HG03045 (cell line): Measurements from ENCODE around the gene AGRN.
"Not testable (repeated sequence)": the region's sequence is repeated elsewhere in the genome, so short reads cannot be mapped to it uniquely, and the experiment has no call there.

Experiments
- ATAC-seq: cut with Tn5 transposase; IDR thresholded peaks from one replicate; pipeline ENCODE4 v1.9.1; 2021; ENCODE audit warnings: mild to moderate bottlenecking, moderate library complexity; ENCODE audit not compliant: unreplicated experiment

AGRN gene

DNA sequence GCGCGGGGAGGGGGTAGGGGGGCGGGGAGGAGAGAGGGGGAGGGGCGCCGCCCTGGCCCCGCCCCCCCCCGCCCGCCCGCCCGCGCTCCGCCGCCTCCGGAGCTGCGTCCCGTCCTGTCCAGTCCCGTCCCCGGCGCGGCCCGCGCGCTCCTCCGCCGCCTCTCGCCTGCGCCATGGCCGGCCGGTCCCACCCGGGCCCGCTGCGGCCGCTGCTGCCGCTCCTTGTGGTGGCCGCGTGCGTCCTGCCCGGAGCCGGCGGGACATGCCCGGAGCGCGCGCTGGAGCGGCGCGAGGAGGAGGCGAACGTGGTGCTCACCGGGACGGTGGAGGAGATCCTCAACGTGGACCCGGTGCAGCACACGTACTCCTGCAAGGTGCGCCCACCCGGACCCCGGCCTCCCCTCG lies at the start of gene AGRN:
Gene AGRN, plus strand, starts transcription at position 121 of the 405 bp plus-strand sequence. Its CDS starts 53 bp downstream, at position 174.
- peak; percentile 31 for ATAC-seq

DNA sequence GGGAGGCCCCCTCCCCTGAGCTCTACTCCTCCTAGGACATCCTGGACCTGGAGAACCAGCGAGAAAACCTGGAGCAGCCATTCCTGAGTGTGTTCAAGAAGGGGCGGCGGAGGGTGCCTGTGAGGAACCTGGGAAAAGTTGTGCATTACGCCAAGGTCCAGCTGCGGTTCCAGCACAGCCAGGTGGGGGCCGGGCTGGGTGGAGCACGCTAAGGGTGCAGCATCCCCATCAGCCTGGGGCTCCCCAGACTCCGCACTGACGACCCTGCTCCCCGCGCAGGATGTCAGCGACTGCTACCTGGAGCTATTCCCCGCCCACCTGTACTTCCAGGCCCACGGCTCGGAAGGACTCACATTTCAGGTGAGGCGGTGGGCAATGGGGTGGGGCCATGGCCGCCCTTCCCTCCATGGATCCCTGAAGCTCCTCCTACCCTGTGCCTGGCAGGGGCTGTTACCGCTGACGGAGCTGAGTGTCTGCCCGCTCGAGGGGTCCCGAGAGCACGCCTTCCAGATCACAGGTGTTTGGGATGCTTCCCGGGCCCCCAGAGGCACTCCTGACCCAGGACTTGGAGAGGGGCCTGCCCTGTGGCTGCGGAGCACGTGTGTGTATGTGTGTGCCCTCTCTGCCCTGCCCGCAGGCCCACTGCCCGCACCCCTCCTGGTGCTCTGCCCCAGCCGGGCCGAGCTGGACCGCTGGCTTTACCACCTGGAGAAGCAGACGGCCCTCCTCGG lies 49.5 kb upstream of the AGRN start:
- no peak for ATAC-seq

DNA sequence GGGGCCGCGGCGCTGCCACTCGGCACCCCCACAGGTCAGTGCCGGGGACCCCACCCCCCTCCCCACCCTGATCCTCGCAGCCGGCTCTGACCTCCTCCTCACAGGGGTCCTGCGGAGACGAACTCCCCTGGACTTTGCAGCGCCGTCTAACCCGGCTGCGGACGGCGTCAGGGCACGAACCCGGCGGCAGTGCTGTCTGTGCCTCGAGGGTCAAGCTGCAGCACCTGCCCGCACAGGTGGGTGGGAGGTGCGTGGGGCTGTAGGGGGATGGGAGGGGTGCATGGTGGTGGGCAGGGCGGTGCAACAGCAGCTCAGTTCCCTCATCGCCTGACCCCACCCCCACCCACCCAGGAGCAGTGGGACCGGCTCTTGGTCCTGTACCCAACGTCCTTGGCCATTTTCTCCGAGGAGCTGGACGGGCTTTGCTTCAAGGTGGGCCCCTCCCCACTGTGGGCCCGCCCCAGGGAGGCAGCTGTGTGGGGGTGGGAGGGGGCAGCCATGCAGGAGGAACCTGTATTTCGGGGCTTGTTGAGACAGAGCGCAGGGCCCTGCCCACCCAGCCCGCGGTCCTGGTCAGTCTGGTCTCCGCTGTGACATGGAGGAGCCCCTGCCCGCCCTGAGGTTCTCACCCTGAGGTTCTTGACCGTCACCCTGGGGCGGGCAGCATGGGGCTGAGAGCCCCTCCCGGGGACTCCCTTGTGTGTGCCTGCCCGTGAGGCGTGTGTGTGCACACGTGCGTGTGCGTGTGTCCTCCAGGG lies 48.8 kb upstream of the AGRN start:
- no peak for ATAC-seq

DNA sequence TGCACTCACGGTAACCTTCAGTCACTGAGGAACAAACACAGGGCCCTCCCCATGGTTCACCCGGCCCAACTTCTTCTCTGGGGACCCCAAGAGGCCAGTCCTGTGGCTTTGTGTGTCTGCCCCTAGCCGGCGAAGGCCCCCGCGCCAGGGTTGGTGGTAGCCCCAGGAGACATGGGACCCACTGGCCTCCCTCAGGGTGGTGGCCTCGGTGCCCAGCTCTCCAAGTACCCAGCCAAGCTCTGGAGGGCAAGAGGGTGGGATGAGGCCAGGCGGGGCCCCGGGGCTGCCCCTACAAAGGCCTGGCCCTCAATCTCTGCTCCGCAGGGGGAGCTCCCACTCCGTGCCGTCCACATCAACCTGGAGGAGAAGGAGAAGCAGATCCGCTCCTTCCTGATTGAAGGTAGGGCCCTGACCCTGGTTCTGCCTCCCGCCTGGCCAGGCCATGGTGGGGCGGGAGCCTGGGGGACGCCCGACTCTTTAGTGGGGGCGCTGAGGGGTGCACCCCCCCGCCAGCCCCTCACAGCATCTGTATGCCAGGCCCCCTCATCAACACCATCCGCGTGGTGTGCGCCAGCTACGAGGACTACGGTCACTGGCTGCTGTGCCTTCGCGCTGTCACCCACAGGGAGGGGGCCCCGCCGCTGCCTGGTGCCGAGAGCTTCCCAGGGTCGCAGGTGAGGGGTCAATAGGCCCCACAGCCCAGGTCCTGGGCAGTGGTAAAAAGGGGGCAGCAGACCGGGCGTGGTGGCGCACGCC lies 48.0 kb upstream of the AGRN start:
- ATAC-seq: no peak

DNA sequence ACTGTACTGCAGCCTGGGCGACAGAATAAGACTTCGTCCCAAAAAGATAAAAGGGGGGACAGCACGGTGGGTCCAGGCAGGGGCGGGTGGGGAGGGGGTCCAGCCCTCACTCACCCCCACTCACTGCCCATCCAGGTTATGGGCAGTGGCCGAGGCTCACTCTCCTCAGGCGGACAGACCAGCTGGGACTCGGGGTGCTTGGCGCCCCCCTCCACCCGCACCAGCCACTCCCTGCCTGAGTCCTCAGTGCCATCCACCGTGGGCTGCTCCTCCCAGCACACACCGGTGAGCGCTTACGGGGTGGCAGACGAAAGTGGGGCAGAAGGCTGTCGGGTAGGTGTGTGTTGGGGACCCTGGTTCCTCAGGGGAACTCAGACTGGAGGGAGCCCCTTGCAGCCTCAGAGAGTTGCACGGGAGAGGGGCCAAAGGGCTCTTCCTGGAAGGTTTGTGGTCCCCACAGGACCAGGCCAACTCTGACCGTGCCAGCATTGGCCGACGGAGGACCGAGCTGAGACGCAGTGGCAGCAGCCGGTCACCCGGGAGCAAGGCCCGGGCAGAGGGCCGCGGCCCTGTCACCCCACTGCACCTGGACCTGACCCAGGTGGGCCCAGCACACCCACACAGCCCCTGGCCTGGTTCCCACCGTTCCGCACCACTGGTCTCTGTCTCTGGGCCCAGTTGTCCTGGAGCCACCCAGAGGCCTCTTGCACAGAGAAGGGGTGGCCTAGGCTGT lies 47.0 kb upstream of the AGRN start:
- ATAC-seq: no peak

DNA sequence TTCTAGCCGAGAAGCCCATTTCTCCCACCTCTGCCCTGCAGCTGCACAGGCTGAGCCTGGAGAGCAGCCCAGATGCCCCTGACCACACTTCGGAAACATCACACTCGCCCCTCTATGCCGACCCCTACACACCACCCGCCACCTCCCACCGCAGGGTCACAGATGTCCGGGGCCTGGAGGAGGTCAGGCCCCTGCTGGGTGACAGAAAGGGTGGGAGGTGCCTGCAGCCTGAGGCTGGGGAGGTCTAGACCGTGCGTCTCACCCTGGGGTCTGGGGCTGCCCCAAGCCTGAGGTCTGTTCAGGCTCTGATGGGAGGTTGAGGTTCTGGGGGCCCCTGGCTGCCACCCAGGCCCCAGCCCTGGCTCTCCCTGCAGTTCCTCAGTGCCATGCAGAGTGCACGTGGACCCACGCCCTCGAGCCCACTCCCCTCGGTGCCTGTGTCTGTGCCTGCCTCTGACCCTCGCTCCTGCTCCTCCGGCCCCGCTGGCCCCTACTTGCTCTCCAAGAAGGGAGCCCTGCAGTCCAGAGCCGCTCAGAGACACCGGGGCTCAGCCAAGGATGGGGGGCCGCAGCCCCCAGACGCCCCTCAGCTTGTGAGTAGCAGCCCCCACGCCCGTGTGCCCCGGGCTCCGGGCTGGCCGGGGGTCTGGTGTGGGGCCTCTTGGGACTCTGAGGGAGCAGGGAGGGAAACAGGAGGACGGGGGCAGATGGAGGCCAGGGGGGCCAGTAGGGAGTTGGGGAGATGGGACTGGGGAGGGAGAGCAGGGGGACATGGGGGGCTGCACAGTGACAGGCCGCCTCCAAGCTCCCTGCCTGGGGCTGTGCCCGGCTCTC lies 46.2 kb upstream of the AGRN start:
- no peak for ATAC-seq

DNA sequence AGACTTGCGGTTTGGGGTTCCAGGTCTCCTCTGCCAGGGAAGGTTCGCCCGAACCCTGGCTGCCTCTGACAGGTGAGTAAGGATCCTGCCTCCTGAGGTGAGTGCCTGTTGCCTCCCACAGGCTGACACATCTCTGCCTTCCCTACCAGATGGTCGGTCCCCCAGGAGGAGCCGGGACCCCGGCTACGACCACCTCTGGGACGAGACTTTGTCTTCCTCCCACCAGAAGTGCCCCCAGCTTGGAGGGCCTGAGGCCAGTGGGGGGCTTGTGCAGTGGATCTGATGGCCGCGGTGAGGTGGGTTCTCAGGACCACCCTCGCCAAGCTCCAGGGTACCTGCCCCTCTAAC lies 45.7 kb upstream of the AGRN start:
- ATAC-seq: no peak

DNA sequence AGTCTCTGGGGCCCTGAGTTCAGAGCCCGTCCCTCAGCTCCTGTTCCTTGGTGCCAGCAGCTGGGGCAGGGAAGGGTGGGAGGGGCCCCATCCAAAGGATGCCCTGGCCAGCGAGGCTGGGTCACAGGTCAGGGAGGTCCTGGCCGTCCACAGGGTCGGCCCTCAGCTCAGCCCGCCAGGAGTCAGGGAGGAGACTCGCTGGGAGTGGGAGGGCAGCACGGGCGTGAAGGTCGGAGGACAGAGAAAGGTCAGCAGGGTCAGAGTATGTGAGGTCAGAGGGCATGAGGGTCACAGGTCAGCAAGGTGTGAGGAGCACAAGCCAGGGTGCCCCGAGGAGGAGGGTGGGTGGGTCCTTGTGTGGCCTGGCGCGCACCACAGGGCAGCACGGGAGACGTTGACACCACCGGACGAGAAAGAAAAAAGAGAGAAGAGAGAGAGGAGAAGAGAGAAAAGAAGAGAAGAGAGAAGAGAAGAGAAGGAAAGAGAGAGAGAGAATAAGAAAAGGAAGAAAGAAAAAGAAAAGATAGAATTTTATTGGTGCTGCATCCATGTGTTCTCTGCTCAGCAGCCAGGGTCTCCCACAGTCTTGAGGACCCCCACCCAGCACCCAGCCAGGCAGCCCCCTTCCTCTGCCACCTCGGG lies 45.1 kb upstream of the AGRN start:
- no peak for ATAC-seq

DNA sequence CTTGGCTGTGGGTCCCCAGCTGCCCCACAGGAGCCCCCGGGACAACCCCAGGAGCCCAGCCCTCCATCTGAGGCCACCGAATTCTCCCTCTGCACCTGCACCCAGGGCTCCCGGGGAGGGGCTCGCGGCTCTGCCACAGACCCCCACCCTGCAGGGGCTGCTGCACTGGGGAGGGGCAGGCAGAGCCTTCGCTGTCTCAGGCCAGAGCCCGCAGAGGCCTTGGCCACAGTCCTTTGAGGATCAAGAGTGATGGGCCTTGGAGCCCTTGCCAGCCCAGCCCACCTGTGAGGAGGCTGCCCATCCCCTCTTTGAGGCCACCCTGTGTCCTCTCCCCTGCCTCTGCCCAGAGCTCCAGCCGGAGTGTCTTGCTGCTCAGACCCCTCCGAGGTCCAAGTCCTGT lies 44.6 kb upstream of the AGRN start:
- ATAC-seq: no peak

DNA sequence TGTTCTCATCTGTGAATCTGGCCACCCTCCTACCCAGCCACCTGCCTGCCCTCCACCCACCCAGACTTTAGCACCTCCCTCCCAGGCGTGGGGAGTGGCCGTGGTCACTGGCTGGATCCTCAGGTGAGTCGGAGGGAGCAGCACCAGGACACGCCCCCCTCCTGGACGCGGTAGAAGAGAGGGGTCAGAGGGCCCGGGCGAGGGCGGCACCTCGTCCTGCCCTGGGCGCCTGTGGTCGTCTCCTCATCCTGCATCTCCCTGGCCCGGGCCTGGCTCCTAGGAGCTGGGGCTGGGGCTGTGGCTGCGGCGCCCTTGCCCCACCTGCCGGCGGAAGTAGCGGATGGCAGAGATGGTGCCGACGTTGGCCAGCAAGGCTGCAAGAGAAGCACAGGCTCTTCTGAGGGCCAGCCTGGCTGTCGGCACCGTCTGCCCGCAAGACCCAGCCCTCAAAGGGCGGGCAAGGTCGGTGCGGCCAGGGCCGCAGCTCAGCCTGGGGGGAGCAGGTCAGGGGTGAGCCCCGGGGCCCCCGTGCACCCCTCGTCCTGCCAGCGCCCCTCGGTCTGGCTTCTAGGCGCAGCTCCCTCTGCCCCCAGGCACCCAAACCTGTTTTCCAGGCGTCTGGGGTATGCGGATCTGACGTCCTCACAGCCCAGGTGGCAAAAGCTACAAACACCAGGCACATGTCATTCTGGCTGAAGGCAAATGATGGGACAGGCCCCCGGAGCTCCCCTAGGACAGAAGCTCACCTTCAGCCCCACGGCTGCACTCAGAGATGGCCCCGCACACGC lies 43.8 kb upstream of the AGRN start:
- no peak for ATAC-seq

DNA sequence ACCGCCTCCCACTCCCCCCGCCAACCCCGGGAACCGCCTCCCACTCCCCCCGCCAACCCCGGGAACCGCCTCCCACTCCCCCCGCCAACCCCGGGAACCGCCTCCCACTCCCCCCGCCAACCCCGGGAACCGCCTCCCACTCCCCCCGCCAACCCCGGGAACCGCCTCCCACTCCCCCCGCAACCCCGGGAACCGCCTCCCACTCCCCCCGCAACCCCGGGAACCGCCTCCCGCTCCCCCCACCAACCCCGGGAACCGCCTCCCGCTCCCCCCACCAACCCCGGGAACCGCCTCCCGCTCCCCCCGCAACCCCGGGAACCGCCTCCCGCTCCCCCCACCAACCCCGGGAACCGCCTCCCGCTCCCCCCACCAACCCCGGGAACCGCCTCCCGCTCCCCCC lies 43.1 kb upstream of the AGRN start:
- not testable (repeated sequence) for ATAC-seq

DNA sequence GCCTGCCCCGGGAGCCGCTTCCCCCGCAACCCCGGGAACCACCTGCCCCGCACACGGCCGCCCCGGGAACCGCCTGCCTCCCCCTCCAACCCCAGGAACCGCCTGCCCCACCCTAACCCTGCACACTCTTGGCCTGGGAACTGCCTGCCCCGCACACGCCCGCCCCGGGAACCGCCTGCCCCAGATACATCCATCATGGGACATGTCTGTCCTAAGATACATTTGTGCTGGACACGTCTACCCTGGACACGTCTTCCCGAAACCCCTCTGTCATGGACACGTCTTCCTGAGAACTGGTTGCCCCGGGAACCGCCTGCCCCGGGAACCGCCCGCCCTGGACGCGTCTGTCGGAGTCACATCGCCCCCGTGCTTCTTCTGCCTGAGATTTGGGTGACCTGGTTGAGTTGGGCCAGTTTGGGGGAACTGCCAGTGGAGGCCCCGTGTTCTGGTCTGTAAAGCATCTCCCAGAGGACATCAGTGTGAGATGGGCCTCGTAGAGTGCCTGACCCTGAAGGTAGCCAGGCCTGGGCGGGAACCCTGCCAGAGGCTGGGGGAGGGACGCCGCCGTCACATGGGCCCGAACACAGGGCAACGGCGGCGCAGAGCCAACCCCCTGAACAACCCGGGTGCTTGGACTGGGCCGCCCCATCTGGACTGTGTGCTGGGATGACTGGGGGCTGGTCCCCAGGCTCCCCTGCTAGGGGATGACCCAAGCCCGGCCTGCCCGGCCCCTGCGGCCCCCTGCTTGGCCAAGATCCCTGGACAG lies 41.7 kb upstream of the AGRN start:
- ATAC-seq: no peak

DNA sequence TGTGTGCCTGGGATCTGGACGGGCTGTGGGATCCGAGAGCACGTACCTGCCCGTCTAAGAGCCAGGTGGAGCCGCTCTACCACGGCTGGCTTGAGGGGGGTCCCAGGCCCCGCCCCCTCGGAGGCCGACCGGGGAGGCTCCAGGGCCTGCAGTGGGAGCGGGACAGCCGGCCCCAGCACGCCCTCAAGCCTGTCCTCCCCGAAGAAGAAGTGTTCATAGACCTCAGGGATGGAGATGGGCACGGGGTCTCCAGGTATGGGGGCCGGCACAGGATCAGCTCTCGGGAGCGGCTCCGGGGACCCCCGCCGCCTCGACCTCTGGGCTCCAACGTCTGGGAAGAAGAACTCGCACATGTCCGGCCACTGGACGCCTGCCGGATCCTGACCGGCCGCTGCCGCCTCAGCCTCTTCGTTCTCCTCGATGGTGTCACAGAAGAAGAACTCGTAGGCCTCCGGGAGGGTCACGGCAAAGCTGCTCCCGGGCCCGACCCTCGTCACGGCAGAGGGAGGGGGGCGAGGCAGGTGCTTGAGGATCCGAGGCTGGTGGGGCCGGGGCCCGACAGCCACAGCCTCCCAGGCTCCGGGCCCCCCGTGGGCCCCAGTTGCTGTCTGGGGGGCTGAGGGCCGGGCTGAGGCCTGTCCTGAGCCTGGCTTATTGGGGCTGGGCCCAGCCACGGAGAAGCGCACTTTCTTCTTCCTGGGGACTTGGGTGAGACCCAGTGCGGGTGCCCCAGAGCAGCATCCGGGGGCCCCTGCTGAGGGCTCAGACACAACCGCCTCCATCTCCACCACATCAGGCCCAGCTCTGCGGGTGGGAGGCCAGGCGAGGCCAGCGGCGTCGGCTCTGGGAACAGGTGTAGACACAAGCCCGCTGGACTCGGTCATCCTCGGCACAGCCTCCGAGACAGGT lies 40.8 kb upstream of the AGRN start:
- ATAC-seq: no peak

DNA sequence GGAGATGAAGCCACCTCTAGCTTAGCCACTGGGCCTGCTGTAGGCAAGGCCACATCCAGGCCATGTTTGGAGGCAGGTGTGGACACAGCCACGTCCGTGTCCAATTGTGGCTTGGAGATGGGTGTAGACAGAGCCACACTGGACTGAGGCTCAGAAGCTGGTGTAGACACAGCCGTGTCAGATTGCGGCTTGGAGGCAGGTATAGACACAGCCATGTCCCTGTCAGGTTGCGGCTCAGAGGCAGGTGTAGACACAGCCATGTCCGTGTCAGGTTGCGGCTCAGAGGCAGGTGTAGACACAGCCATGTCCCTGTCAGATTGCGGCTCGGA lies 40.2 kb upstream of the AGRN start:
- no peak for ATAC-seq

DNA sequence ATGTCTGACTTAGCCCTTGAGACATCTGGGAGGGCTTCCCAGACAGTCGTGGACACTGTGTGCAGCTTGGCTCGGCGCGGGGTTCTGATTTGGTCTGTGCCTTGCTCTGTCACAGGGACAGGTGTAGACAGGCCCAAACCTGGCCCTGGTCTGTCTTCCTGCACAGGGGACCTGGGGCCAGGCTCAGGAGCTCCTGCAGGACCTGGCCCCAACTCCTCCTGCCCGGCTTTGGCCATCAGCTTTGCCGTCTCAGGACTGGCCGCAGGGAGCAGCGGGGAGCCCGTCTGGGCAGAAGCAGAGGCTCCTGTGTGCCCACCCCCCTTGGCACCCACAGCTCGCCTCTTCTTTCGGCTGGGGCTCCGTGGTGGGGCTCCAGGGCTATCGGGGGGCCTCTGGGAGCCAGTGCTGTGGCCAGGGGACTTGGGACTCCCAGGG lies 39.8 kb upstream of the AGRN start:
- no peak for ATAC-seq

DNA sequence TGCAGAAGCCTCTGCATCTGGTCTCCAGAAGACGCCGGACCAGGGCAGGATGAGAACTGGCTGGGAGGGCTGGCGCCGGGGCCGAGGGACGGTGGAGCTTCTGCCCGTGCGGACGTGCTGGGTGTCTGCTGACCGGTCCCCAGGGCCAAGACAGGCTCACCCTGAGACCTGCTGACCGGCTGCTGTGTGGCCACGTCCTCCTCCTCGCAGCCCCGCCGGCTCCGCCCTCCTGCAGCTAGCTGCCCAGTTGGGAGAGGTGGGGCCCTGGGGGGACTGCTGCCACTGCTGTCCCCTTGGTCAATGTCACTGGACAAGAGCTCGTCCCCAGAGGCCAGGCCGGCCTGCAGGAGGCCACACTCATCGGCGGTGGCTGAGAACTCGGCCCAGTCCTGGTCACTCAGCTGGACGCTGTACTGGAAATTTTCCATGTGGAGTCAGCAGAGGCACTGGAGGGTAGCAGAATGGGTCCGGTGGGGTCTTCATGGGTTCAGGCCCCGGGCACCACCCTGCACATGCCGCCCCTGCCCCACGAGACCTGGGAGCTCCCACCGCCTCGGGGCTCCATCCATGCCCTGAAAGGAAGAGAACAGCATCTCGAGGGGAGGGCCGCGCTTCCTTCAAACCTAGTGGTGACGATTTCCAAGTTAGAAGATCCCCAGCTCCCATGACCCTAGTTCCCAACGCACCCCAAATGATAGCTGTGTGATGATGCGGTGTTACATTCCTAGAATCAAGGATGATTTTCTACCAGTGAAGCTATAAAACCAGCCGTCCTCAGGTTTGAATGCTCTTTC lies 39.1 kb upstream of the AGRN start:
- ATAC-seq: no peak
